Panc1 (cell line): Measurements from ENCODE around the gene UIMC1. TPM values are rescaled to one million over a fixed set of nuclear protein-coding genes. Genes with fewer than 3 reads are reported as not detected.

ENCODE experiments used
- ATAC-seq: fragments of 200-7000 bp; cut with Tn5 transposase; 2 replicates; pipeline ENCODE4 v1.9.1; 2020; ENCODE audit warnings: mild to moderate bottlenecking, moderate library complexity
- BruUV-seq: library from RNA; stranded (reverse); fragments of 400-500 nt; replicated peaks from 2 replicates; lab custom pipeline; 2021; lab: Mats Ljungman, UMichigan
- CTCF ChIA-PET: fragments of 300-600 bp; sonication (Branson Sonifier 250); formaldehyde crosslinking; loops from one replicate; lab custom pipeline; 2022; ENCODE audit warnings: antibody characterized with exemption; lab: Charles Lee
- POLR2A ChIA-PET: fragments of 300-600 bp; sonication (Branson Sonifier 250); formaldehyde crosslinking; loops from one replicate; lab custom pipeline; 2022; ENCODE audit warnings: antibody characterized with exemption; lab: Charles Lee
- DNase-seq: peaks from one replicate; pipeline ENCODE4 v3.0.0-alpha.2; 2010; ENCODE audit warnings: low read depth, low spot score
- H3K27ac ChIP-seq: 2 replicates; pipeline ENCODE4 v1.5.1; 2011; ENCODE audit warnings: mild to moderate bottlenecking, low read length, inconsistent platforms
- H3K27me3 ChIP-seq: fragments of 200-500 bp; sonication (Bioruptor generic); 2 replicates; pipeline ENCODE4 v1.6.0; 2014; ENCODE audit warnings: low read length, inconsistent platforms; ENCODE audit not compliant: control insufficient read depth, insufficient read depth
- H3K36me3 ChIP-seq: fragments of 200-500 bp; sonication (Bioruptor generic); 2 replicates; pipeline ENCODE4 v1.5.1; 2014; ENCODE audit warnings: inconsistent platforms, mild to moderate bottlenecking, low read length, moderate library complexity; ENCODE audit not compliant: control insufficient read depth, insufficient read depth
- H3K4me1 ChIP-seq: 2 replicates; pipeline ENCODE4 v1.5.1; 2011; ENCODE audit warnings: inconsistent platforms, mild to moderate bottlenecking, low read length, moderate library complexity; ENCODE audit not compliant: control insufficient read depth, insufficient read depth
- H3K4me3 ChIP-seq, 2 experiments: 2 replicates each; pipeline ENCODE4 v1.5.1; 2011 to 2012; ENCODE audit warnings: low read depth in 2 of 2, low read length in 2 of 2, mild to moderate bottlenecking in 2 of 2, inconsistent platforms in 1 of 2, moderate library complexity in 1 of 2
- H3K9me3 ChIP-seq: fragments of 200-500 bp; sonication (Bioruptor generic); 2 replicates; pipeline ENCODE4 v1.5.1; 2014; ENCODE audit warnings: low read depth, mild to moderate bottlenecking, inconsistent platforms, low read length, moderate library complexity; ENCODE audit not compliant: control insufficient read depth, insufficient read depth
- CTCF ChIP-seq: fragments of 450-650 bp; IDR thresholded peaks from 2 replicates; pipeline ENCODE4 v1.5.1; 2017; ENCODE audit warnings: mild to moderate bottlenecking
- POLR2AphosphoS5 ChIP-seq: IDR thresholded peaks from 2 replicates; pipeline ENCODE4 v1.6.1; 2012; ENCODE audit warnings: mild to moderate bottlenecking, low read depth, low read length, moderate library complexity
- REST ChIP-seq, 2 experiments: IDR thresholded peaks; 2 replicates each; pipeline ENCODE4 v1.6.1; 2011 to 2012; ENCODE audit warnings: low read depth in 2 of 2, control low read depth in 1 of 2, low read length in 1 of 2, mild to moderate bottlenecking in 1 of 2, moderate library complexity in 1 of 2; ENCODE audit not compliant: insufficient read depth in 1 of 2
- SIN3A ChIP-seq: IDR thresholded peaks from 2 replicates; pipeline ENCODE4 v1.6.1; 2012; ENCODE audit warnings: low read depth, mild to moderate bottlenecking, low read length, moderate library complexity, borderline replicate concordance; ENCODE audit not compliant: insufficient read depth
- TCF7L2 ChIP-seq: IDR thresholded peaks from 2 replicates; pipeline ENCODE4 v1.6.1; 2011; ENCODE audit warnings: mild to moderate bottlenecking, low read depth, low read length, inconsistent platforms
- in situ Hi-C: cut with HindIII; loops from 2 replicates; pipeline ENCODE4 v1.10.0; 2016; ENCODE audit warnings: low sequenced_read_pairs, low pct_unique_long_range_greater_than_20kb
- intact Hi-C: fragments of 100-400 bp; cut with micrococcal nuclease; formaldehyde crosslinking; loops from one replicate; pipeline ENCODE4 v1.10.0; 2022; ENCODE audit not compliant: unreplicated experiment
- total RNA-seq: library from RNA; stranded (reverse); gene quantifications from one replicate; pipeline ENCODE4 v1.2.1, GENCODE V29; 2021; ENCODE audit not compliant: unreplicated experiment

UIMC1 gene
- total RNA-seq, 1 experiment from 2014 or later = 37.1 TPM

GRCh38 chr5:176912115-176912514 lies 94.5 kb downstream of the UIMC1 start:
- Histone ChIP-seq H3K27me3 (no peaks in the 10 kb centered on the region), H3K27ac (no peak overlapping the region), H3K9me3 (no peaks in the 10 kb centered on the region), H3K4me3 (no peak overlapping the region), H3K36me3 (peaks cover 24% of the 10 kb centered on the region), H3K4me1 (no peaks in the 10 kb centered on the region)
- no peak for ATAC-seq
- no peak for DNase-seq
- in situ Hi-C loops (no loop called here), intact Hi-C loops (no loop called here)
- POLR2A ChIA-PET = no interaction called here
- TF ChIP-seq POLR2AphosphoS5 = no peak
- TF ChIP-seq TCF7L2 = no peak
- CTCF ChIA-PET = no interaction called here
- no TSS peak for BruUV-seq

GRCh38 chr5:176908675-176909368 lies 97.8 kb downstream of the UIMC1 start:
- ChIA-PET CTCF (interaction anchor here (0.6 kb wide), 1 partner anchor 62 kb away, joined by 9 read pairs; no protein-coding TSS in a partner anchor), POLR2A (no interaction called here)
- no peak for TF ChIP-seq REST (IDR thresholded peaks at IDR 0.05; ENCODE audit: insufficient read depth in 1 of 2, low read depth in 2 of 2, low read length in 1 of 2)
- no peak for TF ChIP-seq CTCF
- no peak for TF ChIP-seq POLR2AphosphoS5
- no peak for TF ChIP-seq TCF7L2
- TF ChIP-seq SIN3A = no peak
- peaks cover 41% of the 10 kb centered on the region for H3K36me3 ChIP-seq
- no peaks in the 10 kb centered on the region for H3K4me1 ChIP-seq
- DNase-seq = no peak
- H3K27ac ChIP-seq = no peak overlapping the region
- H3K4me3 ChIP-seq = no peak overlapping the region
- intact Hi-C loops (no loop called here), in situ Hi-C loops (no loop called here)
- no peaks in the 10 kb centered on the region for H3K9me3 ChIP-seq
- no TSS peak for BruUV-seq
- no peaks in the 10 kb centered on the region for H3K27me3 ChIP-seq
- no peak for ATAC-seq

- no peak overlapping the region for H3K27ac ChIP-seq
- H3K4me1 ChIP-seq = no peaks in the 10 kb centered on the region
- DNase-seq (no peak), ATAC-seq (no peak)
- ChIA-PET POLR2A (no interaction called here), CTCF (no interaction called here)
- peaks cover 41% of the 10 kb centered on the region for H3K36me3 ChIP-seq
- no peak overlapping the region for H3K4me3 ChIP-seq
- TF ChIP-seq CTCF = no peak
- TF ChIP-seq POLR2AphosphoS5 = no peak
- no peak for TF ChIP-seq SIN3A
- TF ChIP-seq REST (IDR thresholded peaks at IDR 0.05; ENCODE audit: insufficient read depth in 1 of 2, low read depth in 2 of 2, low read length in 1 of 2) = no peak
- no peak for TF ChIP-seq TCF7L2
- BruUV-seq = no TSS peak
- H3K9me3 ChIP-seq = no peaks in the 10 kb centered on the region
- intact Hi-C loops (no loop called here), in situ Hi-C loops (no loop called here)
- H3K27me3 ChIP-seq = no peaks in the 10 kb centered on the region
These were observed 99.8 kb downstream of the UIMC1 start for GRCh38 chr5:176906796-176907195.
